ENCODE measurements around the gene DCLK2. TPM values are rescaled to one million over a fixed set of nuclear protein-coding genes. Genes with fewer than 3 reads are reported as not detected.

Gene DCLK2
- total and polyA plus RNA-seq, 2 donors (not counting 1 experiment from before 2014, with no cell fraction given): 0.91 to 3.3 TPM

DNA sequence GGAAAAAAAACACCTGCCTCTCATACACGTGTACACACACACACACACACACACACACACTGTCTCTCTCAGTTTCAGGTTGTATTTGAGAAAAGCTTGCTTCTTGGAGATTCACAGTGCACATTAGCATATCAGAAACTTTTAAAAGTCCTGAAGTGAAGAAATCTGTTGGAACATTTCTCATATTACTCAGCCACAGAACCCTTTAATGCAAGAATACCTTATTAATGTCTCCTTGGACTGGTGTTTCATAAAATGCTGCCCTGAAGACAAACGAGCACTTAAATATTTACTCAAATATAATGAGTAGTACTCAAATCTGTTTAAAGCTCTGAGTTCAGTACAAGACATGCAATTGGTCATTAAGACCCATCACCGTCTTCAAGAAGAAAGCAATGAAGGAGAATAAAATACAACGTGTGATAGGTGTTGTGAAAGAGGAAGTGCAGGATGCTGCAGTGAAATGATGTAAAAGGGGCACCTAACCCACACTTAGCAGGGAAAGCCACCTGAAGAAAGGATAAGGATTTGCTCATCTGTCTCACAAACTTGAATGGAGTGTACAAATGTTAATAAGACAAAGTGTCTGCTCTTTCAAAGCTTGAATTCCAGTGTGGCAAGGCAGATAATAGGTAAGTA is 57.0 kb downstream of the DCLK2 start:
- POLR2A ChIA-PET: interaction anchor here (0.7 kb wide), 1 partner anchor 14 kb away, joined by 3 read pairs; no protein-coding TSS in a partner anchor

More for the DNA sequence above, 57.0 kb downstream of the DCLK2 start:
- Histone ChIP-seq H3K4me2 (replicated peaks; ENCODE audit: low read depth, low read length, poor library complexity, severe bottlenecking) (peak overlapping the region; percentile 24), H3K9me3 (ENCODE audit: control extremely low read depth in 1 of 3, control insufficient read depth in 2 of 3, insufficient read depth in 1 of 3, low read length in 2 of 3) (no peaks in the 10 kb centered on the region), H3K27ac (ENCODE audit: low read length in 2 of 2) (no peak overlapping the region), H3K27me3 (replicated peaks in 1 of 4; ENCODE audit: control extremely low read depth in 1 of 4, control insufficient read depth in 3 of 4, insufficient read depth in 4 of 4, low read length in 3 of 4) (peaks cover 0 to 8% (median under 1%) of the 10 kb centered on the region in 4 experiments), H2AFZ (ENCODE audit: insufficient read depth, low read depth, low read length, poor library complexity, severe bottlenecking) (peak overlapping the region; percentile 16), H3K79me2 (ENCODE audit: control insufficient read depth, insufficient read depth, low read length) (no peaks in the 10 kb centered on the region), H4K20me1 (ENCODE audit: control insufficient read depth, insufficient read depth, low read length, poor library complexity, severe bottlenecking) (no peaks in the 10 kb centered on the region), H3K9ac (ENCODE audit: low read length) (no peak overlapping the region), H3K36me3 (replicated peaks in 1 of 2; ENCODE audit: control extremely low read depth in 1 of 2, control insufficient read depth in 1 of 2, extremely low read depth in 1 of 2, insufficient read depth in 2 of 2, low read length in 1 of 2) (no peaks in the 10 kb centered on the region), H3K4me3 (ENCODE audit: control extremely low read depth in 1 of 5, extremely low read depth in 1 of 5, insufficient read depth in 1 of 5, low read depth in 2 of 5, low read length in 4 of 5) (no peak overlapping the region), H3K4me1 (ENCODE audit: control insufficient read depth in 2 of 2, insufficient read depth in 2 of 2, low read length in 2 of 2) (peaks cover 13 to 17% of the 10 kb centered on the region in 2 donors)
- H3K9me3 Mint-ChIP-seq (ENCODE audit: insufficient read depth): no peaks in the 10 kb centered on the region
- no peak overlapping the region for H3K27ac Mint-ChIP-seq
- DNase-seq: peak; percentile 53
- CTCF ChIA-PET: interaction anchor here (1.3 kb wide), 1 partner anchor 9 kb away, joined by 3 read pairs; no protein-coding TSS in a partner anchor
- peaks cover 11% of the 10 kb centered on the region for H3K4me1 Mint-ChIP-seq
- intact Hi-C loops (cut with micrococcal nuclease): no loop called here
- ATAC-seq (ENCODE audit: low read depth): no peak
- H3K27me3 Mint-ChIP-seq: peaks cover 9% of the 10 kb centered on the region
- no peak for TF ChIP-seq EZH2 (IDR thresholded peaks at IDR 0.05; ENCODE audit: borderline replicate concordance, insufficient read depth, low read depth, low read length, poor library complexity, severe bottlenecking)
- no peak for TF ChIP-seq CTCF (IDR thresholded peaks at IDR 0.05)
- WGBS (ENCODE audit: insufficient coverage): no CpG with 5 or more reads among the region's 4 CpGs
- H3K4me3 Mint-ChIP-seq: no peak overlapping the region
